GM18519 (cell line): Measurements from ENCODE around the gene ATP6V1F.

Experiments
- ATAC-seq: cut with Tn5 transposase; IDR thresholded peaks from one replicate; pipeline ENCODE4 v1.9.1; 2021; ENCODE audit warnings: mild to moderate bottlenecking, moderate library complexity; ENCODE audit not compliant: unreplicated experiment, low FRiP score

ATP6V1F gene

GRCh38 chr7:128881458-128882125 lies 18.9 kb downstream of the ATP6V1F start:
- ATAC-seq: no peak

- no peak for ATAC-seq
Measured at GRCh38 chr7:128882134-128882533, 19.5 kb downstream of the ATP6V1F start.

GRCh38 chr7:128883622-128884448 lies 21.2 kb downstream of the ATP6V1F start:
- no peak for ATAC-seq

- ATAC-seq: no peak
Measured at GRCh38 chr7:128884561-128885369, 22.1 kb downstream of the ATP6V1F start.

GRCh38 chr7:128885370-128886187 lies 22.9 kb downstream of the ATP6V1F start:
- no peak for ATAC-seq

- no peak for ATAC-seq
Measured at GRCh38 chr7:128886391-128887168, 23.9 kb downstream of the ATP6V1F start.

GRCh38 chr7:128887169-128888038 lies 24.7 kb downstream of the ATP6V1F start:
- no peak for ATAC-seq

- ATAC-seq: no peak
Measured at GRCh38 chr7:128888039-128888755, 25.5 kb downstream of the ATP6V1F start.

GRCh38 chr7:128888756-128889095 lies 26.1 kb downstream of the ATP6V1F start:
- ATAC-seq: no peak

- no peak for ATAC-seq
Measured at GRCh38 chr7:128889121-128889520, 26.5 kb downstream of the ATP6V1F start.

- ATAC-seq: no peak
Measured at GRCh38 chr7:128890306-128891109, 27.9 kb downstream of the ATP6V1F start.

- ATAC-seq: no peak
Measured at GRCh38 chr7:128891110-128891941, 28.7 kb downstream of the ATP6V1F start.

GRCh38 chr7:128891942-128892269 lies 29.2 kb downstream of the ATP6V1F start:
- ATAC-seq: no peak

- no peak for ATAC-seq
Measured at GRCh38 chr7:128892521-128893250, 30.0 kb downstream of the ATP6V1F start.

GRCh38 chr7:128893251-128894100 lies 30.8 kb downstream of the ATP6V1F start:
- ATAC-seq: no peak
